Right lobe of liver (tissue), 4 donors: ENCODE measurements around the gene IFRD2.

ENCODE experiments used
- POLR2A ChIP-seq: fragments of 450-650 bp; IDR thresholded peaks from one replicate; pipeline ENCODE4 v1.6.1; 2017; ENCODE audit warnings: antibody characterized with exemption, mild to moderate bottlenecking
- TF ChIP-seq, protein P1 (sequence below), 4 donors: fragments of 200-600 bp in 3 of 4; fragments of 450-650 bp in 1 of 4; IDR thresholded peaks; one replicate each; pipeline versions ENCODE4 v1.5.1 to v1.8.0; 2016 to 2022; ENCODE audit warnings: antibody characterized with exemption in 4 of 4, mild to moderate bottlenecking in 2 of 4
- donor health status: DM: no; HTN: no; CAD: no.
- donor health status: DM: no; HTN: no; CAD: no.
- donor health status: DM: no; HTN: yes; CAD: no.

DNA sequence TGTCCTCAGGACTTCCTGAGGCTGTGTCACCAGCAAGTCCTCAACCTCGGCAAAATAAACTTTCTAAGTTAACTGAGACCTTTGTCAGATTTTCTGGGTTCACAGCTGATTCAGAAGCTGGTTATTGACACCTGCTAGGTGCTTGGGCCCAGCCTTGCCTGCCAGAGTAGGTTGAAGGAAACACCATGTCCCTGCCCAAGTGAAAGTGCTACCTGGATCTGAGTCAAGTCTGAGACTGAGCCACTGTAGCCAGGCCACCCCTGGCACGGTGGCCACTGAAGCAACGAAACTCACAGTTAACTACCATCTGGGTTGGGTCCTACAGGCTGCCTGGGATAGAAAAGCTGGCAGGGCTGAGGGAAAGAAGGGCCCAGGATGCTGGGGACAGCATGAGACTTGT is 22.1 kb upstream of the IFRD2 start:
- TF ChIP-seq, protein P1, sequence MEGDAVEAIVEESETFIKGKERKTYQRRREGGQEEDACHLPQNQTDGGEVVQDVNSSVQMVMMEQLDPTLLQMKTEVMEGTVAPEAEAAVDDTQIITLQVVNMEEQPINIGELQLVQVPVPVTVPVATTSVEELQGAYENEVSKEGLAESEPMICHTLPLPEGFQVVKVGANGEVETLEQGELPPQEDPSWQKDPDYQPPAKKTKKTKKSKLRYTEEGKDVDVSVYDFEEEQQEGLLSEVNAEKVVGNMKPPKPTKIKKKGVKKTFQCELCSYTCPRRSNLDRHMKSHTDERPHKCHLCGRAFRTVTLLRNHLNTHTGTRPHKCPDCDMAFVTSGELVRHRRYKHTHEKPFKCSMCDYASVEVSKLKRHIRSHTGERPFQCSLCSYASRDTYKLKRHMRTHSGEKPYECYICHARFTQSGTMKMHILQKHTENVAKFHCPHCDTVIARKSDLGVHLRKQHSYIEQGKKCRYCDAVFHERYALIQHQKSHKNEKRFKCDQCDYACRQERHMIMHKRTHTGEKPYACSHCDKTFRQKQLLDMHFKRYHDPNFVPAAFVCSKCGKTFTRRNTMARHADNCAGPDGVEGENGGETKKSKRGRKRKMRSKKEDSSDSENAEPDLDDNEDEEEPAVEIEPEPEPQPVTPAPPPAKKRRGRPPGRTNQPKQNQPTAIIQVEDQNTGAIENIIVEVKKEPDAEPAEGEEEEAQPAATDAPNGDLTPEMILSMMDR (IDR thresholded peaks at IDR 0.05): no peak
- TF ChIP-seq POLR2A: no peak
